GM18507 (cell line): Measurements from ENCODE around the gene CCDC97.
"Not testable (repeated sequence)": the region's sequence is repeated elsewhere in the genome, so short reads cannot be mapped to it uniquely, and the experiment has no call there.

Experiments
- DNase-seq: peaks from one replicate; pipeline ENCODE4 v3.0.0; 2011; ENCODE audit warnings: low read depth; ENCODE audit not compliant: insufficient read length; ENCODE audit errors: extremely low spot score
- FAIRE-seq: peaks from 2 replicates; lab custom pipeline; 2011; peaks lifted over from hg19 to GRCh38; lab: Jason Lieb, UNC

CCDC97 gene

DNA sequence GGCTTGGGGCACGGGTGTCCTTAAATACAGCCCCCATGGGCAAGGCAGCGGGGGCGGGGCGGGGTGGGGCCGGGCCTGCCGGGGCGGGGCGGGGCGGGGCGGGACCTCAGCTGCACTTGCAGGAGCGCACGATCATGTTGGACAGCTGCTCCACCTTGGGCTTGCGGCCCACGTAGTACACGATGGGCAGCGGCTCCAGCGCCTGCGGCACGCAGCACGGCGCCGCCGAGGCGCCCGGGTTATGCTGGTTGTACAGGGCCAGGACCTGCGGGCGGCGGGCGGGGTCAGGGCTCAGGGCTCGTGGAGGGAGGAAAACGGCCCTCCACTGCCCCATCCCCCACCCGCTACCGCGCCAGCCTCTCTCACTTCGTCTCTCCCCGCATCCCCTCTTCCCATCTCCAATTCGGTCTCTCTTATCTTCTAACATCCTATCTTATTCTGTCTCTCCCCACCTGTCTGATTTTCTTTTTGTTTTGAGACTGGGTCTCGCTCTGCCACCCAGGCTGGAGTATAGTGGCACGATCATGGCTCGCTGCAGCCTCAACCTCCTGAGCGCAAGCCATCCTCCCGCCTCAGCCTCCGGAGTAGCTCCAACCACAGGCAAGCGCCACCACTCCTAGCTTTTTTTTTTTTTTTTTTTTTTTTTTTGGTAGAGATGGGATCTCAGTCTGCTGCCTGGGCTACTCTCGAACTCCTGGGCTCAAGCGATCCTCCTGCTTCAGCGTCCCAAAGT is 21.1 kb downstream of the CCDC97 start:
- FAIRE-seq: no peak
- no peak for DNase-seq

GRCh38 chr19:41332000-41332399 is 22.0 kb downstream of the CCDC97 start:
- no peak for DNase-seq
- FAIRE-seq: no peak

DNA sequence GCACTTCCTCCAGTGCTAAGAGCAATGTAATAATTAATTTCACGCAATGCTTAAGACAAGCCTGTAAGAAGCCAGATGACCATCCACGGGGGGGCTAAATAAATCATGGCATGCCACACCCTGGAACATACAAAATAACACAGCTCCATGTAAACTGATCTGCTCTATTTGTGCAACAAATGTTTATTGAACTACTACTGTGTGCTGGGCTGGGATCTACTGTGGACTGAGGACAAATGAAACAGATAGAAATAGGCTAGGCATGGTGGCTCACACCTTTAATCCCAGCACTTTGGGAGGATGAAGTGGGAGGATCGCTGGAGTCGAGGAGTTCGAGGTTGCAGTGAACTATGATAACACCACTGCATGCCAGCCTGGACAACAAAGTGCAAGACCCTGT is 22.5 kb downstream of the CCDC97 start:
- DNase-seq (no peak), FAIRE-seq (no peak)

DNA sequence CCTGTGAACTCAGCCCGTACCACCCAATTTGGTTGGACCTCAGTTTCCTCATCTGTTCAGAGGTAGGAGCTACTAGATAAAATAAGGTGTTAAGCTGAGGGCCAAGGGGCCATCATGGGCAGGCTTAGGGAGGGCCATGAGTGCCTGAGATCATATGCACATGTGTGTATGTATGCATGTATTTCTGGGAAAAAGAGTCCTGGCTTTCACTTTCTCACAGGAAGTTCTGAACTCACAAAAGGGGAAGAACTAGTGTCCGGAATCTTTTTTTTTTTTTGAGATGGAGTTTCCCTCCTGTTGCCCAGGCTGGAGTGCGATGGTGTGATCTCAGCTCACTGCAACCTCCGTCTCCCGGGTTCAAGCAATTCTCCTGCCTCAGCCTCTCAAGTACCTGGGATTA is 24.8 kb downstream of the CCDC97 start:
- FAIRE-seq (peak; percentile 38), DNase-seq (no peak)

DNA sequence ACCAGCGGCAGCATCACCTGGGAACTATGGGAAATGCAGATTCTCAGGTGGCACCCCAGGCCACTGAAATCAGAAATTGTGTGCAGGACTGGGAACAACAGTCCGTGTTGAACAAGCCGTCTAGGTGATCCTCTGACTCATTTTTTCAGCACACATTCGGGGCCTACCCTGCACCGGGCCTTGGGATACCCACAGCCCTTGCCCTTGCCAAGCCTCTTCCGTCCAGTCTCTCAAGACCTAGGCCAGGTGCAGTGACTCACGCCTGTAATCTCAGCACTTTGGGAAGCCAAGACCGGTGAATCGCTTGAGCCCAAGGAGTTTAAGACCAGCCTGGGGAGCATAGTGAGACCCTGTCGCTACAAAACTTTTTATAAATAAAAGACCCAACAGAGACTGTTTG is 25.5 kb downstream of the CCDC97 start:
- DNase-seq: no peak
- FAIRE-seq: no peak

DNA sequence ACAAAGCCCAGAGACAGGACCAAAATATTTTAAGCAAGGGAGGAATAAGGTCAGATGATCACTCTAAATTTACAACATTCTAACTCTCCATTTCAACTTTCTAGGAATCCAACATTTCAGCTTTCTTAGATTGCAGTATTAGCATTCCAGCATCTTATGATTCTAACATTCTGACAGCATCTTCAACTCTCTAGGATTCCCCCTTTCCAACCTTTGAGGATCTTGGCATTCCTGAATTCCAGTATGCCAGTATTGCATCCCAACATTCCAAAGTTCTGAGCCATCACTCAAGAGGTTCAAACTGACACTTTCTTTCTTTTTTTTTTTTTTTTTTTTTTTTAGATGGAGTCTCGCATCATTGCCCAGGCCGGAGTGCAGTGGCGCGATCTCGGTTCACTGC is 30.0 kb downstream of the CCDC97 start:
- FAIRE-seq (no peak), DNase-seq (no peak)

DNA sequence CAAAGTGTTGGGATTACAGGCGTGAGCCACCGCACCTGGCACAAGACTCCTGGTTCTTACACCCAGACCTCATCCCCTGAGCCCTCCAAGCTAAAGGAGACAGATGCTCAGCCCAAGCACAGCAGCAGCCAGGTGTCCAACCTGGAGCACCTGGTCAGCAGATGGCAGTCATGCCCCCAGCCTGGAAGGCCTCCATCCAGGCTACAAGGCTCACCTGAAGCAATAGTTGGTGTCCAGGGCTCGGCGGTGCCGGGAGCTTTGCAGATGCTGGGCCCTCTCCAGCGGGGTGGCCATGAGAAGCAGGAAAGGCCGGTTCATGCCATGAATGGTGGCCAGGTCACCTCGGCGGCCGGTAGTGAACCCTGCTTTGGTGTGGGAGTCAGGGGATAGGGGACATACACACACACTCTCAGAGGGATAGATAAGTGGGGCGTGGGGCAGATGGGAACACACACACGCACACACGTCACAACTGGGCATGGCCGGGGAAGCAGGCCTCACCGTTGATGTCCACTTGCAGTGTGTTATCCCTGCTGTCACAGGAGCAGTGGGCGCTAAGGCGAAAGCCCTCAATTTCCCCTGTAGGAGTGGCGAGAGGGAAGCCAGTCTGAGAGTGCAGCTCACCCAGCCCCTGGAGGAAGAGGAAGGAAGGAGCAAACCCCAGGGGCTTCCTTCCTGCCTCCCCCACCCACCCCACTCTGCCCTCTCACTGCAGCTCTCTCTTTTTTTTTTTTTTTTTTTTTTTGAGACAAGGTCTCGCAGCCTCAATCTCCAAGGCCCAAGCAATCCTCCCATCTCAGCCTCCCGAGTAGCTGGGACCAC is 31.9 kb downstream of the CCDC97 start:
- FAIRE-seq (no peak), DNase-seq (no peak)

- FAIRE-seq: no peak
- no peak for DNase-seq
These were observed 34.2 kb downstream of the CCDC97 start for GRCh38 chr19:41344162-41344561.

- not testable (repeated sequence) for DNase-seq, FAIRE-seq
These were observed 36.9 kb downstream of the CCDC97 start for GRCh38 chr19:41346916-41347315.

DNA sequence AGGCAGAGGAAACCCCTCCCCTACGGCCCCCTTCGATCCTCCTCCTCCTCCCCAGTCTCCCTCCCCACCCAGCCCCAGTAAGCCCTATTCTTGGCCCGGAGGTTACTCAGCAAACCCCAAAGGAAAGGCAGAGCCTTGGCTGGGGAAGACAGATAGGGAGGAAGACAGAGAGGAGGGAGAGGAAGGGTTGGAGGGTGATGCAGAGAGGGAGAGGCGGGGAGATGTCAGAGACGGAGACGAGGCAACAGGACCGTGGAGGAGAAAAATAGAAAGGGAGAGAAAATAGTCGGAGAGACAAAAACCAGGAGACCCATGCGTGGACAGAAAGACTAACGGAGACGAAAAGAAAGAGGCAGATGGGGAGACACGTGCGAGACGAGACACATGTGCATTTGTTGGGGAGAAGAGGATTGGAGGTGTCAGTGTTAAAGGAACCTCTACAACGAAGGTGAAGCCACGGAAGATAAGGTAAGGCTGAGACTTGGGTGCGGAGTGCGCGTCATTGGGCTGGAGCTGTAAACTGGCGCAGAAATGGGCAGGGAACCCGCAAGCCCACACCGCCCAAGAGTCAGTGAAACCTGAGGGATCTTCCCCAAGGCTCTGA is 40.9 kb downstream of the CCDC97 start:
- FAIRE-seq (peak; percentile 45), DNase-seq (no peak)

- FAIRE-seq: peak; percentile 93
- peak; percentile 59 for DNase-seq
These were observed 41.6 kb downstream of the CCDC97 start for GRCh38 chr19:41351339-41352245.

DNA sequence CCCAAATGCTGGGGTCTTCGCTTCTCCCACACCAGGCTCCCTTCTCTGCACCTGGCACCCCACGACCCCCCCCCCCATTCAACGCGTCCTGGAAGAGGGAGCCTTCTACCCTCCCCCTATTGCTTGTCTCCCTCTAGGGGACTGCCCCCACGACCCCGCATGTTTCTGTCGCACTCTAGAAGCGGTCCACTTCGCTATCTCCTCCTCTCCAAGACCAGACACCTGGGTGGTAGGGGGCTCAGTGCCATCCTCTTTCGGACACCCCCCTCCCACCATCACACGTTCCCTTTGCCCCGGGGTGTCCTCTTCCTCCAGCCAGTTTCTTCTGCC is 42.3 kb downstream of the CCDC97 start:
- DNase-seq (no peak), FAIRE-seq (peak; percentile 63)

DNA sequence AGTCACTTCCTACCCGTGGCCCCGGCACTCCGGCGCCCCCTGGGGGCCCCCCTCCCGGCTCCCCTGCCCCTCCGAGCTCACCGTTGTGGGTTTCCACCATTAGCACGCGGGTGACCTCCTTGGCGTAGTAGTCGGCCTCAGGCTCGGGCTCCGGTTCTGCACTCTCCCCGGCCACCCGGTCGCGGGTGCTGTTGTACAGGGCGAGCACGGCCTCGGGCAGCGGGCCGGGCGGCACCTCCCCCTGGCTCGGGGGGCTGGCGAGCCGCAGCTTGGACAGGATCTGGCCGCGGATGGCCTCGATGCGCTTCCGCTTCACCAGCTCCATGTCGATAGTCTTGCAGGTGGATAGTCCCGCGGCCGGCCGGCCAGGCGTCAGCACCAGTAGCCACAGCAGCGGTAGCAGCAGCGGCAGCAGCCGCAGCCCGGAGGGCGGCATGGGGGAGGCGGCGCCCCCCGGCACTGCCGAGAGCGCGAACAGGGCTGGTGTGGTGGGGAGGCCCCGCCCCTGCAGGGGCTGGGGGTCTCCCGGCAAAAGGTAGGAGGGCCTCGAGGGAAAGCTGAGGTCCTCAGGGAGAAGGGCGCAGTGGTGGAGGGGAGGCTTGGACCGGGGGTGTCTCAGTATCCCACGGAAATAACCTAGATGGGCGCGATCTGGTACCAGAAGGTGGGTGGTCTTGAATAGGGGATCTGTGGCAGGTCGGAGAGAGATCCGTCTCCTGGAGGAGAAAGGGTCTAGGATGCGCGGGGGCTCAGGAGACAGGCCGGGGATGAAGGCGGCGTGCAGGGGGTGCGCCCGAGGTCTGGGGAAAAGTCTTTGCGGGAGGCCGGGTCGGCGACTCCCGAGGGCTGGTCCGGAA is 42.9 kb downstream of the CCDC97 start:
- FAIRE-seq (no peak), DNase-seq (peak; percentile 58)

DNA sequence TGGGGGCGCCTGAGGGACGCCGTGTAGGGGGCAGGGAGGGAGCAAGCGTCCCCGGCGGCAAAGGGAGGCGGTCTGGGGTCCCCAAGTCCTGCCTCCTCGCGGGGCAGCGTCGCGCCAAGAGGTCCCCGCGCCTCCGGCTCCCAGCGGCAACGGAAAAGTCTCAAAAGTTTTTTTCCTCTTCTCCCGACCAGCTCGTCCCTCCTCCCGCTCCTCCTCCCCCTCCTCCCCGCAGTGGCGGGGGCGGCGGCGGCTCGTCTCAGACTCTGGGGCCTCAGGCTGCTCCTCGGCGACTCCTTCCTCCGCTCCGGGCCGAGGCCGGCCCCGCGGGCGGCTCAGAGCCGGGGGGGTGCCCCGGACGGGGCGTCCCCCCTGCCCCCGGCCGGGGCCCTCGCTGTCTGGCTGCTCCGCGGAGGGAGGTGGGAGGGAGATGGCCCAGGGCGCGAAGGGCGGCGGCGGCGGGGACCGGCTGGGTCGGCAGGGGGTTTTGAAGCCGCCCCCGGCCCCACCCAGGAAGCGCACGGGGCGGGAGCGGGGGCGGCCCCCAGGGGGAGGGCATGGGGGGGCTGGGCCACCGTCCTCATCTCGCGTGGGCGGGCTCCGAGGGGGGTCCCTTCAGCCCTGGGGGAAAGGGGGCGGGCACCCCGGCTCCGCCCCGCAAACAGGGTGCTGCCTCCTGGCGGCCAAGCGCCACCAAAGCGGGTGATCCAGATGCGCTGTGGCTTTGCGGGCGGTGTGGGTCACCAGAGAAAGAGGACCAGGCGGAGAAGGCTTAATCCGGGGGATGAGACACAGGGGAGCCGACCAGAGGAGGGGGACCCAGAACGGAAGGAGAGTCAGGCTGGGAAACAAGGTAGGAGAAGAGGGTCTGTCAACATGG is 43.7 kb downstream of the CCDC97 start, which contains the start of gene TGFB1:
TGFB1 (minus strand) TSS at position 457 of the 877 bp plus-strand sequence. CDS start 878 bp downstream, outside the sequence.
- DNase-seq (peak; percentile 96), FAIRE-seq (peak; percentile 89)

DNA sequence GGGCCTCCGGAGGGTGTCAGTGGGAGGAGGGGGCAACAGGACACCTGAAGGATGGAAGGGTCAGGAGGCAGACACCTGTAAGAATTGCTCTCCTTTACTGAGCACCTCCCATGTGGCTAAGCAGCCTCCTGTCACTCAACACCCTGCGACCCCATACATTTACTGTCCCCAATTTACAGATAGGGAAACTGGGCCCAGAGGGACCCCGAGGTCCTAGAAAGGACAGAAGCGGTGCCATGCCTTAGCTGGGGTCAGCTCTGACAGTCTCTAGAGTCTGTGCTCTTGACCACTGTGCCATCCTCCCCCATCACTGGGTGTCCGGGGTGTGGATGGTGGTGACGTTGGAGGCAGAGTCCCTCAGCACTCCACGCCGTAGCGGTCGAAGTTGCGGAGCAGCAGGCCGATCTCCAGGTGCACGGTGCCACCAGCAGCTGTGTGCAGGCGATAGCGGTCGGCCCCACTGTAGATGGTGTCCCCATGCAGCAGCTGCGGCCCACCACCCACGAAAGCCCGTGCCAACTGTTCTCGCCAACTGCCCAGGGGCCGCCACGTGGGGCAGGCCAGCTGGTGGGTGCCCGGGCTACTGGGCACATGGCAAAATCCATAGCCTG is 44.5 kb downstream of the CCDC97 start:
- DNase-seq (no peak), FAIRE-seq (no peak)

DNA sequence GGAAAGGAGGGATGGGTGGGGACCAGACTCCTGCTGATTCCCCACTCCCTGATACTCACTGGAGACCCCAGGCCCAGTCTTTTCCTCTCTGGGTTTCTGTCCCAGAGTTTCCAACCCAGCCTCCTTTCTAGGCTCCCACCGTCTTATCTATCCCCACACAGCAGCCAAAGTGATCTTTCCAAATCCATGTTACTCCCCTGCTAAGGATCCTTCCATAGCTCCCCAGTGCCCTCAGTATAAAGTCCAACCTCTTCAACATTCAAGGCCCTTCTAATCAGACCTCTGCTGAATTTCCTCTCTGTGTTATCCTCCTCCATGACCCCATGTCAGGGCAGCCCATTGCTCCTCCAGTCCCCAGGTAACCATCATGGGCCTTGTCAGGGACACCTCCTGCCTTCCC is 45.1 kb downstream of the CCDC97 start:
- DNase-seq: no peak
- FAIRE-seq: no peak

GRCh38 chr19:41355802-41356201 is 45.8 kb downstream of the CCDC97 start:
- no peak for DNase-seq

More at GRCh38 chr19:41355802-41356201, 45.8 kb downstream of the CCDC97 start:
- FAIRE-seq: no peak
